HG02571 (cell line): Measurements from ENCODE around the gene BNC2.

Experiments used
- ATAC-seq: cut with Tn5 transposase; IDR thresholded peaks from one replicate; pipeline ENCODE4 v1.9.1; 2021; ENCODE audit warnings: mild to moderate bottlenecking, moderate library complexity; ENCODE audit not compliant: unreplicated experiment

BNC2 gene

DNA sequence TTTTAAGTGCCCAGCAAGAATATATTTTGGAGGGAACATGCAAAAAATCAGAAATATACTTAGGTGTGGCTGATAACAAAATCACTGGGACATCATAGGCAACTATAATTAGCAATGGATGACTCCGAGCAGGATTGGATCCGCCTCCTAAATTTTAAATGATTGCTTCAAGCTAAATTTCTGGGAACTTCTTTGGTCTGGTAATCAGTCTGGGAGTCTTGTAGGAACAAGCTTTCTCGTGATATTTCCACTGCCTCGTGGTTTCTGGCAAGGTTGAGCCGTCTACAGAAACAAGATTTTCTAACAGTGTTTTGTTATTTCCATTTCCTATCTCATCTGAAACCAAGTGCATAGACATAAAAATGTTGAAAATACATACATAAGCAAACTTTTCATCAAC is 232.6 kb downstream of the BNC2 start:
- no peak for ATAC-seq

DNA sequence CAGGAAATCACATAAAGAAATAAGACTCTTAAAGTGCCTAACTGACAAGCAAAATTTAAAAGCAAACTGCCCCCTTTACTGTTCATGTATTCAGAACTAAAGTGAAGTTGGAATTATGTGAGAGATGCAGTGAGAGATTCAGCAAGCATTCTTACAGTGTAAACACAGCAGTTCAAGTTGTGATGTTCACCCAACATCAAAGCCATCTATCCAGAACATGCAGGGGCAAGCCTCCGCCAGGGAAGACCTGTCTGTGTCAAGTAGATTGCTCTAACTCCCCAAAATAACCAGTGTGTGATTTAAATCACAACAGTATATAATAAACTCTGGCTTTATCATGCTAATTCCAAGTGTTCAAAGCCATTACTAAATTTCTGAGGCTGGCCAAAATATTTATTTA is 233.3 kb downstream of the BNC2 start:
- ATAC-seq: no peak

DNA sequence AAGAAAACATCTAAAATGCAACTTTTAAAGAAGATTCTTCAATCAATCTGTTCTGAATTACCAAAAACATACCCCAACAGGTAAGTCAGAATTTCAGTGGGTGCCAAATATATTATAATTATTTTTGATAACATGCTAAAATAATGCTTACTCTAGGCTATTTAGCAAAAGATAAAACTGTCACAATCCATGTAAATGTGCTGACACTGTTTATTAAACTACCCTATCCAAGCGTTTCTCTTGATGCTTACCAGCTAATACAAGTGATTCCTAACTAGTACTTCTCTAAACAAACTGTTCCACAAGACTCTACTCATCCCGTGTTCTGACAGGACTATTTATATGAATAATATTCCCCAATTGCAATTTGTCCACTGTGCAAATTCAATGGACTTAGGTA is 236.7 kb downstream of the BNC2 start:
- no peak for ATAC-seq

DNA sequence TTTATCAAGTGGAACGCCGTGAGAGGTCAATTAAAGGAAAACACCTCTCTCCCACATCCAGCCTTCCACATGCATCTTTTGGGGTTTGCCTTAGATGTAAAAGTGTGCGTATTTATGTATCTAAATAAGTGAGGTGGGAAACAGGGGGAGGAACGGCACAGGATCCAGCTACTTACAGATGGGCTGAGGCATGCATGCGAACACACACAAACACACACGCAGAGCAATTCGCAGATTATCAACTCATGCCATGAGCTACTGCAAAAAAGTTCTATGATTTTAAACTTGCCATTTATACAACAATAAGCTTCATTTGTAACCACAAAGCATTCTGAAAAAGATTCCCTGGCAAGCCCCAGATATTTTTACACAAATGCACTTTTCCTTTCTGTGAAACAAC is 242.1 kb downstream of the BNC2 start:
- ATAC-seq: no peak

DNA sequence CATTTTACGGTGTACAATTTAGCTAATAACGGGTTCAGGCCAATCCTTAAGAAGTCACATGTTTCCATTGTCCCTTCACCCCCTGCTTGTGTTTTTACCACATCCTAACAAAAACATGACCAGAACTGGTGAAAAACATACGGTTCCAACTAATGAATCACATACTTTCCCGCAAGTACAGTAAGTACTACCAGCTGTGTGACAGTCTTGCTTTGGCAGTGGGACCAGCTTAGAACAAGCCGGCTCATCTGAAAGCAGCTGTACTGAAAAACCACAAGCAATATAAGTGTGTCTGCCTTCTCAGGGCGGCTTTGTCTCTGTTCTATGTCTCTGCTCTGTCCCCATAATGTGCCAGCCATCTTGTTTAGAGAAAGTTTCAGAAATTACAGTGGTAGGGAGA is 242.5 kb downstream of the BNC2 start:
- ATAC-seq: no peak

DNA sequence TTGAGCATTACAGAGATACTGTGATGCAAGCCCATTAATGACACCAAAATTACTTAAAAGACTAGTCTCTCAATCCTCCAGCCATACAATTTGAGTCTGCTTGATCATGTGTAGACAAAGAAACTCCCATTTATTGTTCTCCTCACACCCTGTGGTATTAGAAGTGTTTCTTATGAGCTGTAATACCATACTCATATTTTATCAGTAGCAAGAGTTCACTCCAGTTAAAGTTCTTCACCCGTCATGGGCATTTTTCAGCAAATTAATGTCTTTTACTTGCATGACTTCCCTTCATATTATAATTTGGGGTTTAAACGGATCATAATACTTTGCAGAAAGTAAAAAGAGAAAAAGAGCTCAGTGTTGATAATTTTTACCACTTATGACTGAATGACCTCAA is 242.9 kb downstream of the BNC2 start:
- no peak for ATAC-seq

DNA sequence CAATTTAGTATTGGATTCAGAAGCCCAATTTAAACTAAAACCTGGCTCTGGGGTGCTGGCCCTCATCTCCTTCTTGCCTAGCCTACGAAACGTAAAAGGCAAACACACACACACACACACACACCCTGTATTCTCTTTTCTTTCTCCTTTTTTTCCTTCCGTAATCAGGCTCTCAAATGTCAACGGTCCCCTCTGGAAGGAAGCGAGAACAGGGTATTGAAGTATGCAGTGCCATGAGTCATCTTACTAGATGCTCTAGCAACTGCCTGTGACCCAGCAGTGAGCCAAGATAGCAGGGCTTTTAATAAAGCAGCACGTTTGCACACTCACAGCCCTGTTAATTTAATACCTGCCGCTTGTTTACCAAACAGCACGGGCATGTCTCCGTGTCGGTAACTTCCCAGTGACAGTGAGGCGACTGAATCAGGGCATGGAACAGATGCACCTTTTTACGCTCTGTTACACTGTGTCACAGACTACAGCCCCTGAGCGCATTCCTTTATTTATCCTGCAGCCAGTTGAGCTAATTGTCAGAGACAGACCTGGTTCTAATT is 243.8 kb downstream of the BNC2 start:
- ATAC-seq: no peak

DNA sequence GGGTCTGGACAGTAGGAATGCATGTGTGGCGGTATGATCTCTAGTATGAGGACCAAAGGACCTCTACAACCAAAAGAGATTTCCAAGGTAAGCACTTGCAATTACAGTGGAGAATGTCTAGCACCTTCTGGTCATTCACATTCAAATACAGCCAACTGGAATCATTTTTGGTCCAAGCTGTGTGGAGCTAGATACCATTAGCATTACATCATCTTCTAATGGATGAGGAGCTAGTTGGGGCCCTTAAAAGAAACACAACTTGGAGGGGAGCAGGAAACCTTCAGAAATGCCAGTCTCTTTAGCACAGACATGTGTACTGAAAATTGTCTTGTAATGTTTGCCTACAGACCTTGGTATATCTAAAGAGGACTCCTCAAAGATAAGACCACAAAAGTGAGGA is 244.7 kb downstream of the BNC2 start:
- no peak for ATAC-seq

DNA sequence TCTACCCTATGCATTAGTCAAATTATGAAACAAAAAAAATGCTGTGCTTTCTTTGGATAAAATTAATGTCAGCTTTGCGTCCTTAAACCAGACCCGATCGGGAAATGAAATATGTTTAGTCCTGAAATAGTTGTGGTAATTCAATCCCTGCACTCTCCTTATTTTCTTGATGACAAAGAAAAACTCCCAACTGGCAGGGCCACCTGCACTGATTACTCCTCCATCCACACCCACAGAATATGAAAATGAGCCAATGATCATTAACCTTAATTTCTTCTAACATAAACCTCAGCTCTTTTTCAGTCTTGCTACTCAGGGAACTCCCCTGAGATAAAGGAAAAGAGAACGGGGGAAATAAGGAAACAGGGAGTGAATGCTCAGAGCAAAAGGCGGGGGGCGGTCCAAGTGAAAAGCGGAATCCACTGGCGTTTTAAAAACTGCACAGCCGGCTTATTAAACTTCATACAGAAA is 245.3 kb downstream of the BNC2 start:
- ATAC-seq: no peak

DNA sequence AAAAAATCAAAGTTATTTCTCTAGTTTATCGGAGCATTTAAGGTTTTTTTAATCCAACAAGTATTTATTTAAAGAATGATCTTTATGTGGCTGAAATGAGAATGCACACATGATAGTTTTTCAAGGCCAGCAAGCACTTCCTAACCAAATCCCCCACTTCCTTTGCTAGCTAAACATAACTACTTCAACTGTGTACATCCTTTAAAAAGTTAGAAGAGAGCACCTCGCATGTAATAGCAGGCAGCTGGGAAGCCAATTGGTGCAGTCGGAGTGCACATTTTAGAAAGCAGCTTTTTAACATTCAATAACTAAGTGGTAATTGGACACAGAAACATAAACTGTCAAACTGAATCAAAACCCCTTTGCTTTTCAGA is 245.7 kb downstream of the BNC2 start:
- no peak for ATAC-seq

DNA sequence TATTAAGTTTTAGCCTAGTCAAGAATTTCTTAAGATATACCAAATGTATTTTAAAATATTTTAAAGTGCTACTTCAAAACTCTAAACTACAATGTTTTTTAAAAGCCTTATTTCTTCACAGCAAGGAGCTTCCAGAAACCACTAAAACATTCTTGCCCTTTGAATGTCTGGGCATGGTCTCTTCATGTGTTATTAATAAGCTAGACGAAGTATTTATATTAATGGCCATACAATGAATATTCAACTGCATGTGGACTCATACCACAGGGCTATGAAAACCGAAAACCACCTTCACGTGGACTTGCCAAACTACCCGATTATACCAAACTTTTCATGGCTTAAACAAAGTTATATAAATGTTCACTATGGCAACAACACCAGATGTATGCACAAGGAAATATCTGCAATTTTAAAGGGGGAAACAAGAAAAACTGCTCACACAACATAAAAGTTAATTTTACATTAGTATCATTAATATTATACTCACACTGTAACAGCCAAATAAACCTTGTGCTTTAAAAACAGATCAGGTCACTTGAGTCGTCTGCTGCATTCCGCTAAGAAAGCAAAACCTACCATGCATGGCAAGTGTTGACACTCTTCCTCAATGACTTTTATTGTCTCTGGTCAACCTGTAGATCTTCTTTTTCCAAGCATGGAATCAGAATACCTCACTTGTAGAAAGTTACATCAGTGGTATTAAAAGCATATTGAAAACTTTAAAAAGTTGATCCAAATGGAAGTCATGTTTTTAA is 246.3 kb downstream of the BNC2 start:
- ATAC-seq: no peak

DNA sequence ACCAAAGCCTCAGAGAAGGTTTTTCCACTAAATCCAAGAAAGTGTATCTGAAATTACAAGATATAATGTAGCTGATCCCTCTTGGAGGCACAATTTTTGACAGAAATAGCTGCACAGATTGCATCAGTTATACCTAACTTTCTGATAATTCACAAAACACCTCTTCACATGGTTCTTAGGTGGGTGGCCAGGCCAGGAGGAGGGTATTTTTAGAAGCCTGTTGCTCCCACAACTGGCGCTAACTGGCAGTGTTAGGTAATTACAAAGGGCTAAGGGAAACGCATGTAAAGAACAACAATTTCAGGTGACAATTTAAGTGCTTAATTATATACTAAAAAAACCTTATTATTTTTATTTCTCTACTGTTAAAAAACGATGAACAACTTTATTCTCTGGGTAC is 247.9 kb downstream of the BNC2 start:
- ATAC-seq: no peak

DNA sequence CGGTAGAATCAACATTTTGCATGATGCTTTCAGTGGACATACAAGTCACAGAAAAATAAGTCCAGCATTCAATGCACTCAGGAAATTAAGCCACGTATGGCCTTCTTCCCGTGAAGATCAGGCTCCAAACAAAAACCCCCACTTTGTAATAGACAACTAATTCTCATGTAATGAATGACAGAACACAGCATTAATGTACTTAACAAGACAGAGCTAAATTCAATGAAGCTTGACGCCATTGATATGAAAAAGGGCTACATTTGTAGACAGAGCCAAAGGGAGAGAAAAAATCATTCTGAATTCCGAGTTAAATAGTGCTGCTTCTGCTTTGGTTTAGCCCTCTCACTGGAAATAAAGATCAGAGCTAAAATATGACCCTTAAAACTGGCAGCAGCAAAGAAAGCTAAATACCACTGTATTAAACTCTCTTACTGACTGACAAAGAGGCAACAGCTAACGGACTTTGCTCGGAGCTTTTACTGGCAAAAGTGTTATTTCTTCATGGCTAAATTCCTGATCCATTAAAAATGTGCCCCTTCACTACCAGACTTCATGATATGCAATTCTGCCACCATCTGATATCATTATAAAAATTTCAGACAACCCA is 250.5 kb downstream of the BNC2 start:
- ATAC-seq: no peak

DNA sequence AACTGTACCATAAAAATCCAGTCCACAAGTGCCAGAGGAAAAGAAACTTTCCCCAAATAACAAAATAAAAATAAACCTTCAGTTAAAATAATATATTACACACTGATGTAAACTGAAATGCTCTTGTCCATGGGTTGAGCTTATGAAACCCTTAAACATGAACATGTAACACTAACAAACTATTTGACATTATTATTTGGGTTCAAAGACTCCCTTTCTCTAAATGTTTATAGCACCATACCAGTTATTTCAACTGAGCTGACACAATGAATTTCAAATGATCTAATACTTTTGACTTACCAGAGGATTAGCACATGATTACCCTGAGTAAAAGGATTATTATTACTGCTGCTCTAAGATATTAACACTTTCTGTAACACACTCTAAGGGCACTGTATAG is 251.1 kb downstream of the BNC2 start:
- no peak for ATAC-seq

DNA sequence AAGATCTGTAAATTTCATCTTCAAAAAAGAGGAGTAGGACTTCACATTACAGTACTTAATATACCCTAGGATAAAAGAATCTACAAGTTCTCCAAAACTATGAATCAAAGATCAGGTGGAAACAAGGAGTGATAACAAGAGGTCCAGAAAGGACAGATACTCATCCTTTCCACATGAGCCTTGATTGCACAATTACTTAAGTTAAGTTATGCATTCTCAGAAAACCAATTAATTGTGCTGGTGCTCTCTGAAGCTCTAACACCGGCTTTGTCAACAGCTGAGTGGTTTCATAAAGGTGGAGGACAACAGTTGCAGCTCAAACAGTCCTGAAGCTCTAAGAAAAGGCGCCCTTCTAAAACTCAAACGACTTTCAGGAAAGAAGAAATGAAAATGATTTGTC is 251.9 kb downstream of the BNC2 start:
- no peak for ATAC-seq

DNA sequence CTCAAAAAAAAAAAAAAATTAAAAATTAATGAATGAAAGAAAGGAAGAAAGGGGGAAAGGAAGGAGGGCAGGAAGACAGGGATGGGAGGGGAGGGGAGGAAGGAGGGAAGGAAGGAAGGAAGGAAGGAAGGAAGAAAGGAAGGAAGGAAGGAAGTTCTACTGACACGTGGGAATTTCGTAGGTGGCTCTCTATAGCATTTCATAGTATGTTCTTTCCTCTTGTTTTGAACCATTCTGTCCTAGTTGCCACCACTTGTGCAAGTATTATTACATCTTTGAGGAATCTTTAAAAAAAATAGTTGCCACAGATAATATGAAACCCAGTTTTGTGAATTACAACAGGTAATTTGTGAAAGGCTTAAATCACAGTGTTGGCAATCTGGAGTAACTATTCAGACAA is 253.8 kb downstream of the BNC2 start:
- no peak for ATAC-seq

DNA sequence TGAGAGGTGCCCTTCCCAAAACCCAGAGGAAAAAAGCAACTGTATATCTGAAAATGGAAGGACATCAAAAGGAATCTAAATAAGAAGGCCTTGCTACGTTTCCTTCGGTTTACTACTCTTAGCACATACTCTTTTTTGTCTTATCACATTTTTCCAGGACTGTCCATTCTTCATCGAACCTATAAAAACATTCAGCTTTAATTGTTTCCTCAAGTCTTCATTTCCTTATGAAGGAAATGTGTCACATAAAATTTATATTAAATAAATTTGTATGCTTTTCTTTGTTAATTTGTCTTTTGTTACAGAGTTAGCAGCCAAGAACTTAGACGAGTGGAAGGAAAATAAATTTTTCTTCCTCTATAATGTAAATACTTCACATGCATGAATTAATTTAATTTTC is 255.0 kb downstream of the BNC2 start:
- ATAC-seq: no peak

DNA sequence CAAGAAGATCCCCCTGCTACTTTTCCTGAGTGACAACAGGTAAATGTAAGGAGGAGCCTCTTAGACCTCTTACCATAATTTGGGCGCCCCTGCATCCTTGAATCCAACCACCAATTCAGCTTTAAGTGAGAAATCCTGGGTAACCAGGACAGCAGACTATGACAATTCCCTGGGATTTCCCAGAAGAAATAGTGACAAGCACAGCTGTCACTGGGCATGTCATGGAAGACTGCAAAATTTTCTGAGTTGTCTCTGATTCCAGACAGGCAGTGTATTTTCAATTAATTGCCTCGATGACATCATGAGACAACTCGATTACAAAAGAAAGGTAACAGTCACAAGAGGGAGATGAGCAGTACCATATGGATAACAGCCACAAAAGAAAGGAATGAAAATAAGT is 256.9 kb downstream of the BNC2 start:
- no peak for ATAC-seq

DNA sequence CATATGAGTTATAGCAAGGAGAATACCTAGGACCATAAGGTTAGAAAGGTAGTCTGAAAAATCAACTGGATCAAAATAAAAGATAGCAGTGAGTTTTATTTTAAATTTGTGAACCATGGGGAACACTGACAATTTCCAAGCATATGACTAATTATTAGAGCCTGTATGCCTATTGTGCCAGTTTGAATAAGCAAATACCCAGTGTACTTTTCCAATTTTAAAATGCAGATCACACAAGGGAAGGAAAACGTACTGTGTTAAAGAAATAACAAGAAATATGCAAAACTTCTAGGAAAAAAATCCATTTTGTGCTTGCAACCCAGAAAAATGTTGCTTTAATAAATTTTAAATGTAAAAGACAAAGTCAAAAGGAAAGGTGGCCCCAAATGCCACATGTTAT is 257.4 kb downstream of the BNC2 start:
- ATAC-seq: no peak

DNA sequence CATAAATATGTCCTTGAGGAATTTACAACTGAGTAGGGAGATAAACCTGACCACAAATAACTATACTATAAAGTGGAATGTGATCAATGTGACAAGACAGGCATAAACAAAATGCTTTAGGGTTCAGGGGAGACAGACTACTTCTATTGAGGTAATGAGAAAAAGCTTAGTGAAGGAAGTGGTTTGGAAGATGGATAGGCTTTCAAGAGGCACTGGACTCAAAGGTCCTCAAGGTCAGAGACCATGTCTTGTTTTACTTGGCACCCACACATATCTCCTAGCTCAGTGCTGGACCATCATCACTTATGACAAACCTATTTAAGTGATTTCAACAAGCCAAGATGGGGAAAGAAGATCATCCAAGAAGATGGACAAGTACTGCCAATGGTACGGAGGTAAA is 257.8 kb downstream of the BNC2 start:
- ATAC-seq: no peak

DNA sequence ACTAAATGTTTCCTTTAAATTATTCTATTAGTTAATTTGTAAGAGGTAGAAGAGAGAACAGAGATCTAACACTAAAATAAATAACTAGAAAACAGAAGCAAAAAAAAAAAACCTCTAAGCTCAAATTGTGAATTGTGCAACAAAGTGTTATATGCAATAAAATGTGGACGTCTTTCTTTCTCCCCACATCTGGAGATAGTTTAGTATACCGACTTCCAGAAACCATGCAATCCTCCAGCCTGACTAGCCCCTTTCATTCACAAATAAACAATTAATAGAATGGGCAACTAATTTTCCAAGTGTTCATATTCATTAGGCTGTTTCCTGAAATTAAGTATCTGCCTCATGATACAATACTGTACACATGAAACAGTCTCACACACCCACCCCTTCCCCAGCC is 258.5 kb downstream of the BNC2 start:
- no peak for ATAC-seq

DNA sequence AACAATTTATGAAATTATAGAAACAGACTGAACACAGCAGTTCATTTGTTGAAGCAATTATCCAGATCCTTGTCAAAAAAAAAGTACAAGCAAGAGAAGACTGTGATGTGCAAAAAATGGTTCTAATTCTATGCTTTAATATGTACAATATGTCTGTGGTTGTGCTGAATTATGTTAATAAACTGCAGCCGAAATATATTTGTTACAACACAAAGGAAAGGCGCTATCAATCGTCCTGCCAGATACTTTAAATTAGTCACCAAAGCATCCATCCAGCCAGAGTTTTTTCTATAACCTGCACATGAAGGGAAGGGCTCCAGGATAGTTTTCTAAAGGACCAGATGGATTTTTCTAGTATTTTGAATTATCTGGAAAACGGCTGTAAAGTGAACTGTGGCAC is 259.5 kb downstream of the BNC2 start:
- no peak for ATAC-seq

DNA sequence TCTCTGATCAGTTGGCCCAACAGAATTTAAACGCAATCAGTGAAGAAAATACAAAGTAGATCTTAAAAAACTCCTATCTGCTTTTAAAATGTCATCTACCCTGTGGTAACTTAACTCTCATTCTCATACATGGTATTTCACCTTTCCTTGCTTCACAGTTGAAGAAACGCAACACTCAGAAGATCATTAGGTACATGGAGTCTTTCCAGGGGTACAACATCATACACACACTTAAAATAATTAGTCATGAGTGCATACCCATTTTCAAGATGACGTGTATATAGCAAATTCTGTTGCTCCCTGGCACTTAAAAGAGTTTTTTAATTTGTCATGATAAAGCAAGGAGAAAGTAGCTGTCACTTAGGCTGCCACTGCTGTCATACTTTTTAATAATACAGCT is 259.9 kb downstream of the BNC2 start:
- no peak for ATAC-seq
